CD4-positive, alpha-beta T cell treated with Interleukin-4 for 1 hour (primary cell): Measurements from ENCODE around the gene CKAP2L.
"Not testable (repeated sequence)": the region's sequence is repeated elsewhere in the genome, so short reads cannot be mapped to it uniquely, and the experiment has no call there.

Source experiments
- DNase-seq, 2 donors: peaks; one replicate each; pipeline ENCODE4 v3.0.0-alpha.2; 2020 to 2022

CKAP2L gene

GRCh38 chr2:112724591-112725525, 39.6 kb downstream of the CKAP2L start:
- no peak for DNase-seq

GRCh38 chr2:112723995-112724394, 40.4 kb downstream of the CKAP2L start:
- no peak for DNase-seq

GRCh38 chr2:112723547-112723940, 40.9 kb downstream of the CKAP2L start:
- DNase-seq = no peak

- no peak for DNase-seq
These were observed 41.4 kb downstream of the CKAP2L start for GRCh38 chr2:112722816-112723546.

GRCh38 chr2:112721819-112722522, 42.4 kb downstream of the CKAP2L start:
- no peak for DNase-seq

GRCh38 chr2:112720785-112721184, 43.6 kb downstream of the CKAP2L start, which contains the start of gene NT5DC4:
Gene NT5DC4, plus strand, starts transcription at chr2:112721020. Its CDS starts 60 bp downstream, at chr2:112721080.
- no peak for DNase-seq

- no peak for DNase-seq
These were observed 45.5 kb downstream of the CKAP2L start for GRCh38 chr2:112718863-112719370.

- DNase-seq = not testable (repeated sequence)
These were observed 47.5 kb downstream of the CKAP2L start for GRCh38 chr2:112716826-112717352.

- DNase-seq = not testable (repeated sequence)
These were observed 48.3 kb downstream of the CKAP2L start for GRCh38 chr2:112716094-112716493.

- DNase-seq = no peak
These were observed 49.4 kb downstream of the CKAP2L start for GRCh38 chr2:112714836-112715631.

- no peak for DNase-seq
These were observed 50.1 kb downstream of the CKAP2L start for GRCh38 chr2:112714331-112714730.

- no peak for DNase-seq
These were observed 50.5 kb downstream of the CKAP2L start for GRCh38 chr2:112713926-112714325.

- no peak for DNase-seq
These were observed 50.9 kb downstream of the CKAP2L start for GRCh38 chr2:112713585-112713925.

GRCh38 chr2:112712903-112713584, 51.4 kb downstream of the CKAP2L start:
- no peak for DNase-seq

- DNase-seq = no peak
These were observed 51.9 kb downstream of the CKAP2L start for GRCh38 chr2:112712465-112712864.

GRCh38 chr2:112710956-112711750, 53.3 kb downstream of the CKAP2L start:
- DNase-seq = no peak

- DNase-seq = no peak
These were observed 54.7 kb downstream of the CKAP2L start for GRCh38 chr2:112709703-112710102.

GRCh38 chr2:112708968-112709367, 55.4 kb downstream of the CKAP2L start:
- no peak for DNase-seq

GRCh38 chr2:112706947-112707346, 57.5 kb downstream of the CKAP2L start:
- DNase-seq = not testable (repeated sequence)

GRCh38 chr2:112706170-112706664, 58.2 kb downstream of the CKAP2L start:
- peak; percentile 50 to 51 for DNase-seq
